Breast epithelium (tissue), 3 donors: ENCODE results near the gene SPAG6.
A peak's percentile ranks its signal among the peaks of the same experiment; 100 is the strongest.

Experiments
- POLR2A ChIP-seq: fragments of 450-650 bp; IDR thresholded peaks from one replicate; pipeline ENCODE4 v1.6.1; 2016; ENCODE audit warnings: antibody characterized with exemption, mild to moderate bottlenecking, moderate library complexity
- TF ChIP-seq, protein P1 (sequence below), 3 donors: fragments of 450-650 bp; IDR thresholded peaks; one replicate each; pipeline ENCODE4 v1.5.1; 2016 to 2017; ENCODE audit warnings: antibody characterized with exemption in 3 of 3, mild to moderate bottlenecking in 3 of 3, moderate library complexity in 3 of 3

DNA sequence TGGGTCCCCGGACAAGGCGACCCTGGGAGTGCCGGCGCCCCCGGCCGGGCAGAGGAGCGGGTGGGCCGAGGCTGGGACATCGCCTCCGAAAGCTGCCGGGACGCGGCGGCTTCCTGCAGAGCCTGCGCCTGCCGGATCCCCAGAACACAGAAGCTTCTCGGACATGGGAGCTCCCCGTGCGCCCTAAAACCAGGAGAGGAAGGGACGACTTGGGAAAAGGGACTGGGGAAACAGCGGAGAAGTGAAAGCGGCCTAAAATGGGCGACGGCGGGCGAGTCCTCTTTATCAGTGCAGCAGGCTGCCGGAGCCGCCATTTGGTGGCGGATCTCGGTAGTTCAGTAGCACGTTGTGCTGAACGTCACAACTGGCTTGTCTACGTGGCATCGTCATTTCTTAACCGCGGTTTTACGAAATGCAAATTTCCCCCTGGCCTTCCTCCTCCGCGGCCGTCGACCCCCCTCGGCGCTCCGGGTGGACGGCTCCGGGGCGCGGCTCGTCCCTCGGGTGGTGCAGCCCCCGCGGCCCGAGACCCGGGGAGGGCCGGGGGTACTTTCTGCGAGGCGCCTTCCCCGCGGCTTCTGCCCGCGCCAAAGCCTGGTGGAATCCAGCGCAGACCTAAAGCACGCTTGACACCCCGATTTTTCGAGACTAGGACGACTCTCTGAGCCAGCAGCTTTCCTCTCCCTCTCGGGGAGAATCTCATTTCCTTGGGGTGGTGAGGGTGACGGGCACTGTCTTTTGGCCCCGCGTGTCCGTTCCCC is 9.9 kb upstream of the SPAG6 start:
- TF ChIP-seq, protein P1, sequence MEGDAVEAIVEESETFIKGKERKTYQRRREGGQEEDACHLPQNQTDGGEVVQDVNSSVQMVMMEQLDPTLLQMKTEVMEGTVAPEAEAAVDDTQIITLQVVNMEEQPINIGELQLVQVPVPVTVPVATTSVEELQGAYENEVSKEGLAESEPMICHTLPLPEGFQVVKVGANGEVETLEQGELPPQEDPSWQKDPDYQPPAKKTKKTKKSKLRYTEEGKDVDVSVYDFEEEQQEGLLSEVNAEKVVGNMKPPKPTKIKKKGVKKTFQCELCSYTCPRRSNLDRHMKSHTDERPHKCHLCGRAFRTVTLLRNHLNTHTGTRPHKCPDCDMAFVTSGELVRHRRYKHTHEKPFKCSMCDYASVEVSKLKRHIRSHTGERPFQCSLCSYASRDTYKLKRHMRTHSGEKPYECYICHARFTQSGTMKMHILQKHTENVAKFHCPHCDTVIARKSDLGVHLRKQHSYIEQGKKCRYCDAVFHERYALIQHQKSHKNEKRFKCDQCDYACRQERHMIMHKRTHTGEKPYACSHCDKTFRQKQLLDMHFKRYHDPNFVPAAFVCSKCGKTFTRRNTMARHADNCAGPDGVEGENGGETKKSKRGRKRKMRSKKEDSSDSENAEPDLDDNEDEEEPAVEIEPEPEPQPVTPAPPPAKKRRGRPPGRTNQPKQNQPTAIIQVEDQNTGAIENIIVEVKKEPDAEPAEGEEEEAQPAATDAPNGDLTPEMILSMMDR (IDR thresholded peaks at IDR 0.05) = peak; percentile 27 to 61 (median 42)
- TF ChIP-seq POLR2A = no peak
